PFSK-1 (cell line): Measurements from ENCODE around the gene PTBP3.

Experiments used
- FOXP2 ChIP-seq: optimal IDR thresholded peaks from 2 replicates; pipeline ENCODE3; 2011; ENCODE audit warnings: borderline replicate concordance, control low read depth, inconsistent platforms; ENCODE audit not compliant: insufficient read depth; ENCODE audit errors: extremely low read length, extremely low read depth
- POLR2AphosphoS5 ChIP-seq: IDR thresholded peaks from 2 replicates; pipeline ENCODE4 v1.6.1; 2012; ENCODE audit warnings: low read depth, mild to moderate bottlenecking, control low read depth, low read length, moderate library complexity
- TF ChIP-seq, protein P1 (sequence below), 2 experiments: IDR thresholded peaks; 2 replicates each; pipeline versions ENCODE4 v1.6.1 to v1.8.0; 2011 to 2012; ENCODE audit warnings: low read depth in 2 of 2, low read length in 2 of 2, control low read depth in 1 of 2, inconsistent platforms in 1 of 2, mild to moderate bottlenecking in 1 of 2, moderate library complexity in 1 of 2; ENCODE audit not compliant: insufficient read depth in 1 of 2

DNA sequence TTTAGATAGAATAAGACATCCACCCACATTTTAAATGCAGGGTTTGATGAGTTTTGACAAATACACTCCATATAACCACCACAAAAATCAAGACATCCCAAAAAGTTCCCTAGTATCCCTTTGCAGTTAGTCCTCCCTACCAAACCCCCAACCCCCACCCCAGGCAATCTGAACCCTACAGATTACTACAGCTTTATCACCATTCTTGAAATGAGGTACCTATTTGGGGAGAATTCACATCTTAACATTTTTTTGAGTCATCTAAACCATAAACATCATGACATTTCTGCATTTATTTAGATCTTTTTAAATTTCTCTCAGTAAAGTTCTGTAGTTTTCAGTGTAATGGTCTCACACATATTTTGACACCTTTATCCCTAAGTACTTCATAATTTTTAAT is 53.9 kb downstream of the PTBP3 start:
- no peak for TF ChIP-seq FOXP2
- TF ChIP-seq, protein P1, sequence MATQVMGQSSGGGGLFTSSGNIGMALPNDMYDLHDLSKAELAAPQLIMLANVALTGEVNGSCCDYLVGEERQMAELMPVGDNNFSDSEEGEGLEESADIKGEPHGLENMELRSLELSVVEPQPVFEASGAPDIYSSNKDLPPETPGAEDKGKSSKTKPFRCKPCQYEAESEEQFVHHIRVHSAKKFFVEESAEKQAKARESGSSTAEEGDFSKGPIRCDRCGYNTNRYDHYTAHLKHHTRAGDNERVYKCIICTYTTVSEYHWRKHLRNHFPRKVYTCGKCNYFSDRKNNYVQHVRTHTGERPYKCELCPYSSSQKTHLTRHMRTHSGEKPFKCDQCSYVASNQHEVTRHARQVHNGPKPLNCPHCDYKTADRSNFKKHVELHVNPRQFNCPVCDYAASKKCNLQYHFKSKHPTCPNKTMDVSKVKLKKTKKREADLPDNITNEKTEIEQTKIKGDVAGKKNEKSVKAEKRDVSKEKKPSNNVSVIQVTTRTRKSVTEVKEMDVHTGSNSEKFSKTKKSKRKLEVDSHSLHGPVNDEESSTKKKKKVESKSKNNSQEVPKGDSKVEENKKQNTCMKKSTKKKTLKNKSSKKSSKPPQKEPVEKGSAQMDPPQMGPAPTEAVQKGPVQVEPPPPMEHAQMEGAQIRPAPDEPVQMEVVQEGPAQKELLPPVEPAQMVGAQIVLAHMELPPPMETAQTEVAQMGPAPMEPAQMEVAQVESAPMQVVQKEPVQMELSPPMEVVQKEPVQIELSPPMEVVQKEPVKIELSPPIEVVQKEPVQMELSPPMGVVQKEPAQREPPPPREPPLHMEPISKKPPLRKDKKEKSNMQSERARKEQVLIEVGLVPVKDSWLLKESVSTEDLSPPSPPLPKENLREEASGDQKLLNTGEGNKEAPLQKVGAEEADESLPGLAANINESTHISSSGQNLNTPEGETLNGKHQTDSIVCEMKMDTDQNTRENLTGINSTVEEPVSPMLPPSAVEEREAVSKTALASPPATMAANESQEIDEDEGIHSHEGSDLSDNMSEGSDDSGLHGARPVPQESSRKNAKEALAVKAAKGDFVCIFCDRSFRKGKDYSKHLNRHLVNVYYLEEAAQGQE (IDR thresholded peaks at IDR 0.05; ENCODE audit: insufficient read depth in 1 of 2, low read depth in 2 of 2, low read length in 2 of 2) = no peak
- no peak for TF ChIP-seq POLR2AphosphoS5
